H9 (cell line): Measurements from ENCODE around the gene LPXN. TPM values are rescaled to one million over a fixed set of nuclear protein-coding genes. Genes with fewer than 3 reads are reported as not detected.

Experiments used
- DNase-seq: peaks from one replicate; pipeline ENCODE4 v3.0.0-alpha.2; 2017
- H2AFZ ChIP-seq: one replicate; pipeline ENCODE4 v1.6.1; 2013; ENCODE audit warnings: mild to moderate bottlenecking, low read length, control low read depth, moderate library complexity
- H2AK5ac ChIP-seq: 2 replicates; pipeline ENCODE4 v1.6.1; 2013; ENCODE audit warnings: low read length, control low read depth, mixed read lengths; ENCODE audit not compliant: insufficient read length
- H2BK120ac ChIP-seq: one replicate; pipeline ENCODE4 v1.6.1; 2013; ENCODE audit warnings: low read depth, mild to moderate bottlenecking, low read length, control low read depth, inconsistent platforms; ENCODE audit not compliant: poor library complexity, severe bottlenecking
- H2BK12ac ChIP-seq: 2 replicates; pipeline ENCODE4 v1.6.1; 2013; ENCODE audit warnings: low read length, control low read depth, mixed read lengths, low read depth; ENCODE audit not compliant: insufficient read length
- H2BK15ac ChIP-seq: 2 replicates; pipeline ENCODE4 v1.6.1; 2013; ENCODE audit warnings: low read depth, low read length, control low read depth
- H2BK20ac ChIP-seq: one replicate; pipeline ENCODE4 v1.6.1; 2013; ENCODE audit warnings: low read depth, mild to moderate bottlenecking, low read length, control low read depth, inconsistent platforms; ENCODE audit not compliant: poor library complexity, severe bottlenecking
- H2BK5ac ChIP-seq: 2 replicates; pipeline ENCODE4 v1.6.1; 2013; ENCODE audit warnings: low read length, control low read depth, mixed read lengths; ENCODE audit not compliant: insufficient read length
- H3K14ac ChIP-seq: 2 replicates; pipeline ENCODE4 v1.6.1; 2013; ENCODE audit warnings: low read length, control low read depth; ENCODE audit not compliant: insufficient read depth
- H3K18ac ChIP-seq: 2 replicates; pipeline ENCODE4 v1.6.1; 2013; ENCODE audit warnings: low read depth, mild to moderate bottlenecking, mixed read lengths, low read length, control low read depth; ENCODE audit not compliant: insufficient read length
- H3K23ac ChIP-seq: 2 replicates; pipeline ENCODE4 v1.6.1; 2013; ENCODE audit warnings: low read length, control low read depth, mixed read lengths, low read depth; ENCODE audit not compliant: insufficient read length
- H3K23me2 ChIP-seq: 2 replicates; pipeline ENCODE4 v1.6.1; 2013; ENCODE audit warnings: low read depth, mild to moderate bottlenecking, mixed read lengths, low read length, control low read depth; ENCODE audit not compliant: insufficient read length, poor library complexity, severe bottlenecking
- H3K27ac ChIP-seq: 2 replicates; pipeline ENCODE4 v1.5.1; 2013; ENCODE audit warnings: low read length, control low read depth, mixed read lengths, low read depth; ENCODE audit not compliant: insufficient read length
- H3K27me3 ChIP-seq: 2 replicates; pipeline ENCODE4 v1.6.1; 2013; ENCODE audit warnings: low read length, control low read depth, inconsistent platforms; ENCODE audit not compliant: insufficient read depth
- H3K4ac ChIP-seq: 2 replicates; pipeline ENCODE4 v1.6.1; 2013; ENCODE audit warnings: low read depth, mild to moderate bottlenecking, control low read depth, inconsistent platforms, low read length, moderate library complexity
- H3K4me1 ChIP-seq: 2 replicates; pipeline ENCODE4 v1.6.1; 2013; ENCODE audit warnings: low read length, control low read depth, inconsistent platforms; ENCODE audit not compliant: insufficient read depth
- H3K4me2 ChIP-seq: 2 replicates; pipeline ENCODE4 v1.6.1; 2013; ENCODE audit warnings: low read length, control low read depth, mixed read lengths; ENCODE audit not compliant: insufficient read length, insufficient read depth
- H3K56ac ChIP-seq: 2 replicates; pipeline ENCODE4 v1.6.1; 2013; ENCODE audit warnings: low read depth, mild to moderate bottlenecking, mixed read lengths, low read length, control low read depth; ENCODE audit not compliant: insufficient read length
- H3K79me1 ChIP-seq: 2 replicates; pipeline ENCODE4 v1.6.1; 2013; ENCODE audit warnings: low read depth, mild to moderate bottlenecking, moderate library complexity, low read length, control low read depth, inconsistent platforms; ENCODE audit not compliant: insufficient read depth, poor library complexity, severe bottlenecking
- H3K79me2 ChIP-seq: 2 replicates; pipeline ENCODE4 v1.6.1; 2013; ENCODE audit warnings: low read length, control low read depth, inconsistent platforms; ENCODE audit not compliant: insufficient read depth
- H3K9ac ChIP-seq: 2 replicates; pipeline ENCODE4 v1.6.1; 2013; ENCODE audit warnings: low read length, control low read depth, mixed read lengths; ENCODE audit not compliant: insufficient read length; ENCODE audit errors: extremely low read depth
- H3K9me3 ChIP-seq: one replicate; pipeline ENCODE4 v1.6.1; 2013; ENCODE audit warnings: low read depth, low read length, inconsistent platforms; ENCODE audit not compliant: control insufficient read depth
- H3T11ph ChIP-seq: one replicate; pipeline ENCODE4 v1.6.1; 2013; ENCODE audit warnings: mild to moderate bottlenecking, low read length, control low read depth, inconsistent platforms
- H4K20me1 ChIP-seq: one replicate; pipeline ENCODE4 v1.6.1; 2013; ENCODE audit not compliant: control insufficient read depth, insufficient read length, insufficient read depth
- H4K5ac ChIP-seq: 2 replicates; pipeline ENCODE4 v1.6.1; 2013; ENCODE audit warnings: low read depth, mild to moderate bottlenecking, mixed read lengths, low read length, control low read depth; ENCODE audit not compliant: insufficient read length
- H4K8ac ChIP-seq: replicated peaks from 2 replicates; pipeline ENCODE4 v1.6.1; 2013; ENCODE audit warnings: low read length, control low read depth, mixed read lengths, low read depth; ENCODE audit not compliant: insufficient read length
- H4K91ac ChIP-seq: 2 replicates; pipeline ENCODE4 v1.6.1; 2013; ENCODE audit warnings: low read depth, mild to moderate bottlenecking, moderate library complexity, mixed read lengths, low read length, control low read depth; ENCODE audit not compliant: insufficient read length
- H3K27ac Mint-ChIP-seq, 3 experiments: 2 replicates in 2 of 3; 3 replicates in 1 of 3; pipeline ENCODE4 v1.8.0; 2020 to 2021; ENCODE audit warnings: mixed read lengths in 3 of 3, mild to moderate bottlenecking in 1 of 3, moderate library complexity in 1 of 3
- H3K27me3 Mint-ChIP-seq: 2 replicates; pipeline ENCODE4 v1.8.0; 2021; ENCODE audit warnings: low read depth, mild to moderate bottlenecking, moderate library complexity, mixed read lengths
- H3K36me3 Mint-ChIP-seq, 3 experiments: 2 replicates in 2 of 3; 3 replicates in 1 of 3; pipeline ENCODE4 v1.8.0; 2020 to 2021; ENCODE audit warnings: low read depth in 3 of 3, mixed read lengths in 3 of 3; ENCODE audit not compliant: insufficient read depth in 1 of 3
- H3K4me1 Mint-ChIP-seq, 2 experiments: 2 replicates each; pipeline ENCODE4 v1.8.0; 2020; ENCODE audit warnings: mixed read lengths in 2 of 2
- H3K4me3 Mint-ChIP-seq, 2 experiments: 2 replicates in 1 of 2; 3 replicates in 1 of 2; pipeline ENCODE4 v1.8.0; 2020 to 2021; ENCODE audit warnings: mild to moderate bottlenecking in 2 of 2, mixed read lengths in 2 of 2, moderate library complexity in 1 of 2
- H3K9me3 Mint-ChIP-seq, 2 experiments: 2 replicates in 1 of 2; 3 replicates in 1 of 2; pipeline ENCODE4 v1.8.0; 2020; ENCODE audit warnings: mild to moderate bottlenecking in 2 of 2, mixed read lengths in 2 of 2, moderate library complexity in 1 of 2
- total RNA-seq: library from RNA; stranded (reverse); gene quantifications from 2 replicates; pipeline ENCODE4 v1.2.1, GENCODE V29; 2021
- TF ChIP-seq, protein P1 (sequence below): fragments of 200-600 bp; sonication (generic); conservative IDR thresholded peaks from 3 replicates; pipeline ENCODE4 v1.8.0; 2021; ENCODE audit warnings: antibody characterized with exemption, mild to moderate bottlenecking

Gene LPXN
- total RNA-seq, 1 experiment from 2014 or later, result 1.4 TPM

DNA sequence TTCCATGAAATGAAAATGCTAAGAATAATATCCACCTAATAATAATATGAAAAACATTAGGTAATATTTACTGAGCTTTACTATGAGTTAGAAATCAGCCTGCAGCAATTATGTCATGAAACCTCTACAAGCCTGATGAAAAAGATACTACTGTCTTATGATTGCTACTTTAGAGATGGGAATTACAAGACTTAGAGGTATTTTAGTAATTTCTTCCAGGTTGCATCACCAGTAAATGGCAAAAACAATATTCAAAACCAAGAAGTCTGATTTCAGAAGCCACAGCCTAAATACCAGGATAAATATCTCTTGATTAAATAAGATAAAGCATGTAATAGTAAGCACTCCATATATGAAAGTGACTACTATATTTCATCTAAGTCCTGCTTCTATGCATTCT lies 81.6 kb downstream of the LPXN start:
- H3K4me3 Mint-ChIP-seq, result no peak overlapping the region
- no peak overlapping the region for H3K18ac ChIP-seq
- H3T11ph ChIP-seq, result no peak overlapping the region
- peaks cover 0 to 4% of the 10 kb centered on the region in 2 experiments; a peak in 1 of 4 replicates for H3K4me1 Mint-ChIP-seq
- H3K9me3 ChIP-seq, result no peaks in the 10 kb centered on the region
- no peak overlapping the region for H3K14ac ChIP-seq
- no peaks in the 10 kb centered on the region for H3K79me2 ChIP-seq
- H3K9ac ChIP-seq, result no peak overlapping the region
- DNase-seq, result no peak
- no peaks in the 10 kb centered on the region for H3K27me3 ChIP-seq
- no peaks in the 10 kb centered on the region for H3K9me3 Mint-ChIP-seq
- no peaks in the 10 kb centered on the region for H3K79me1 ChIP-seq
- no peak overlapping the region for H4K5ac ChIP-seq
- no peaks in the 10 kb centered on the region; the same call in 1 of the 2 replicates for H3K27me3 Mint-ChIP-seq
- no peak overlapping the region for H3K56ac ChIP-seq
- H2BK20ac ChIP-seq, result no peak overlapping the region
- H3K27ac ChIP-seq, result no peak overlapping the region
- no peak overlapping the region for H2AK5ac ChIP-seq
- H3K4me1 ChIP-seq, result no peaks in the 10 kb centered on the region; the same call in 1 of the 2 replicates
- no peak overlapping the region for H3K23ac ChIP-seq
- no peak overlapping the region for H2BK5ac ChIP-seq
- no peak overlapping the region for H3K4me2 ChIP-seq
- TF ChIP-seq, protein P1, sequence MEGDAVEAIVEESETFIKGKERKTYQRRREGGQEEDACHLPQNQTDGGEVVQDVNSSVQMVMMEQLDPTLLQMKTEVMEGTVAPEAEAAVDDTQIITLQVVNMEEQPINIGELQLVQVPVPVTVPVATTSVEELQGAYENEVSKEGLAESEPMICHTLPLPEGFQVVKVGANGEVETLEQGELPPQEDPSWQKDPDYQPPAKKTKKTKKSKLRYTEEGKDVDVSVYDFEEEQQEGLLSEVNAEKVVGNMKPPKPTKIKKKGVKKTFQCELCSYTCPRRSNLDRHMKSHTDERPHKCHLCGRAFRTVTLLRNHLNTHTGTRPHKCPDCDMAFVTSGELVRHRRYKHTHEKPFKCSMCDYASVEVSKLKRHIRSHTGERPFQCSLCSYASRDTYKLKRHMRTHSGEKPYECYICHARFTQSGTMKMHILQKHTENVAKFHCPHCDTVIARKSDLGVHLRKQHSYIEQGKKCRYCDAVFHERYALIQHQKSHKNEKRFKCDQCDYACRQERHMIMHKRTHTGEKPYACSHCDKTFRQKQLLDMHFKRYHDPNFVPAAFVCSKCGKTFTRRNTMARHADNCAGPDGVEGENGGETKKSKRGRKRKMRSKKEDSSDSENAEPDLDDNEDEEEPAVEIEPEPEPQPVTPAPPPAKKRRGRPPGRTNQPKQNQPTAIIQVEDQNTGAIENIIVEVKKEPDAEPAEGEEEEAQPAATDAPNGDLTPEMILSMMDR, result no peak
- H2BK12ac ChIP-seq, result no peak overlapping the region
- H3K36me3 Mint-ChIP-seq, result no peaks in the 10 kb centered on the region
- no peak overlapping the region for H4K8ac ChIP-seq
- H4K20me1 ChIP-seq, result no peaks in the 10 kb centered on the region
- H4K91ac ChIP-seq, result no peak overlapping the region
- H3K27ac Mint-ChIP-seq, result no peak overlapping the region
- H2BK15ac ChIP-seq, result no peak overlapping the region
- H3K23me2 ChIP-seq, result no peaks in the 10 kb centered on the region
- no peak overlapping the region for H2AFZ ChIP-seq
- no peak overlapping the region for H3K4ac ChIP-seq
- no peak overlapping the region for H2BK120ac ChIP-seq
